Measurements from ENCODE around the gene PTPRM.

Gene PTPRM

DNA sequence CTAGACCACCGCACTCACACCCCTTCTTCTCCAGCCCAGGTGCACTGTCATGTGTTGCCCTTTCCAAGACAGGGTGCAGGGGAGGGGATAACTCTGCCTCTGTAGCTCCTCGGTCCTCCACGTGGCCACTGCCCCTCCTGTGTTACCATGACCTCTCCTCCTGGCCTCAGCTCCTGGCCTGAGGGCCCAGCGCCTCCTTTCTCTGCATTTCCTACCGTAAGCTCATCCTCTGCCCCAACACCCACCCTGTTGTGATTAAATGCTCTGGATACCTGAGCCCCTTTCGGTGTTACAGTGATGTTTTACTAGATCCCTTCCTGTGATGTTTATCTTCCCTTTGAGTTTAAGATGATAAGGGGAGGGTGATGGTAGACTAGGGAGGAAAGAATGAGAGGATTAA lies 242.3 kb downstream of the PTPRM start:
- no peak for DNase-seq (ENCODE audit: low read depth)

DNA sequence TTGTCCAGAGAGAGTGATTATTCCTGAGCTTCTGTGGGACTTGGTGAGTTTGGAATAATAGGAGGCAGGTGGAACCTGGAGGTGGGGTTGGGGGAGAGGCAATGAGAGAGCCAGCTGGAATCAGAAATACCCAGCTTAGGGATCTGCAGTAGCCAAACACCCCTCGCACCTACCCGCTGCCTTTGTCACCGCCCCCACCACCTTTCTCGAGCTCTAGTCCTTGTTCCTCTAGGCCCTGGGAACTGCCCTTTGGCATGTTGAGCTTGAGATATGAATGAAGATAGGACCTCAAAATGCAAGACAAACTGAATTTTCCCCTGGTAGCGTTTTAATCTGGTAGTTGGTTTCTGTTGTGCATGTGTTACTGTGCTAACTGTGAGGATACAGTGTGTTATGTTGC lies 242.9 kb downstream of the PTPRM start:
- no peak for DNase-seq (ENCODE audit: low read depth)

DNA sequence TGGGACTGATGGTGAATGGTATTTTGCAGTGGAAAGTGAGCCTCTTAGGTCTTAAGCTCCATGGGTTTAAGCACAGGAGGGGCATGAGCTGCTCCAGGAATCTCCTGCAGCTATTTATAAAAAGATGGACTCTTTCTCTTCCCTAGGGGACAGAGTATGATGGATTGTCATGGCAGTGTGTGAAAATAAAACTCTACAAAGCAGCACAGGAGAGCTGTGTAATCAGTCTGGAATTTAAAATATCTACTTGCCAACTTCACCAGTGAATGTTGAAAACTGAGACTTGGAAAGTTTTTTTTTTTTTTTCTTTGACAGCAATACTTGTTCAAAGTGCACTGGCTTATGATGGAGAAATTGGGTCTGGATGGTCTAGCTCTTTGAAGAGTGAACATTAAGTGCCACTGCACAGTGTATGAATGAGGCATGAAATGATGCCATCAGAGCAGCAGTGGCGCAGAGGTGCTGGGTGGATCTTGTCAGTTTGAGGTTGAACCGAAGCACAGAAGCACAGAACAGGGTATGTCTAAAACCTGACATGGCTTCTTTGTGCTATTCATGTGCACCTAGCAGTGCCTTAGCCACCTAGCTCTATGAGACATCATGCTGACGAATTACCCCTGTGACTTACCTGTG lies 245.4 kb downstream of the PTPRM start:
- no peak for DNase-seq (ENCODE audit: low read depth)

DNA sequence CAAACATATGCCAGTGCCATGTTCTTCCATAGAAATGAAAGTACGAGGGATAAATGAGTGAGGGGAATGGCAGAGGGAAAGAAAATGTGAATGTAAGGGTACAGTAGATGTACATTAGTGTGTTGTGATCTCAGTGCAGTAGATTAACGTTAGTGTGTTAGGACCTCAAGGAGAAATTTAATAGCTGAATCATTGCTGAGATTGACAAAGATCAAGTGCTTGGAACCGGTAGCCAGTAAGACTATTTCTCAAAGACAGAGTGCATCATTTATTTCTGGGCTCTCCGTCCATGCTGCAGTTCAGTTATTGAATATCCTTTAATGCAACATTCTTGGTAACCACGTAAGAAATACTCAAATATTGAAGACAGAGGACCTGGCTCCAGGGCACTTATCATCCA lies 246.0 kb downstream of the PTPRM start:
- no peak for DNase-seq (ENCODE audit: low read depth)

DNA sequence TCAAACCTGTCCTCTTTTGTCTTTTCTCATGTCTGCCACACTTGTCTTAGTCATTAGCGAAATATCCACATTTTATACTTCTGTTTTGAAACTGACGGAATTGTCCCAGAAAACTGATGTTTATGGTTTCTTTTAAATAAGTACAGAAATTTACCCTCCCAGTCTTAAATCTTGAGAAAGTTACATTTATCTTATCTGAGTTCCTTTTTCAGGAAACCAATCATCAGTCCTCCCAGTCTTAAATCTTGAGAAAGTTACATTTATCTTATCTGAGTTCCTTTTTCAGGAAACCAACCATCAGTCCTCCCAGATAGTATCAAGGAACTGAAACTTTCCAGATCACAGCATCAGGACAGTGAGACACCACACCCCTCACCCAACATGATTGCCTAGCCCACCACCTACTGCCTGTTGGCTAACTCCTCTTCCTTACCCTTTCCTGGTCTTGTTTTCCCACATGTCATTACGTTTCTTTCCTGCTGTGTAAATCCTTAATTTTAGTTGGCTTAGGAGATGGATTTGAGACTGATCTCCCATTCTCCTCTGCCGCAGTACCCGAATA lies 247.7 kb downstream of the PTPRM start:
- DNase-seq (ENCODE audit: low read depth): no peak

DNA sequence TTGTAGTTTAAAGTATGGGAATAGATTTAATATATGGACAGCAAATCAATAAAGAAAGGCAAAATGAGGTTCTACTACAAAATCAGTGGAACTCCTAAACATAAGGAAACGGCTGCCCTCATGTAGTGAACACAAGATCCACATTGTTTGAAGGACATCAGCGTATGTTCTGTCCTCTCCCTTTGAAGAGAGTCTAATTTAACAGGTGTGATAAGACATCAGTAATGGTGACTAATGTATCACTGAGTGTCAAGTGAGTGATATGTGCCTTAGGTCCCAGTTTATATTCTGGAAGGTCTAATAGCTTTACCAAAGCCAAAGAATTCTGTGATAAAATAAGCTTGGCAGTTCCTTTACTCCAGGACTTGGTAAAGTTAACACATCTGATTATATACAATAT lies 248.7 kb downstream of the PTPRM start:
- no peak for DNase-seq (ENCODE audit: low read depth)

DNA sequence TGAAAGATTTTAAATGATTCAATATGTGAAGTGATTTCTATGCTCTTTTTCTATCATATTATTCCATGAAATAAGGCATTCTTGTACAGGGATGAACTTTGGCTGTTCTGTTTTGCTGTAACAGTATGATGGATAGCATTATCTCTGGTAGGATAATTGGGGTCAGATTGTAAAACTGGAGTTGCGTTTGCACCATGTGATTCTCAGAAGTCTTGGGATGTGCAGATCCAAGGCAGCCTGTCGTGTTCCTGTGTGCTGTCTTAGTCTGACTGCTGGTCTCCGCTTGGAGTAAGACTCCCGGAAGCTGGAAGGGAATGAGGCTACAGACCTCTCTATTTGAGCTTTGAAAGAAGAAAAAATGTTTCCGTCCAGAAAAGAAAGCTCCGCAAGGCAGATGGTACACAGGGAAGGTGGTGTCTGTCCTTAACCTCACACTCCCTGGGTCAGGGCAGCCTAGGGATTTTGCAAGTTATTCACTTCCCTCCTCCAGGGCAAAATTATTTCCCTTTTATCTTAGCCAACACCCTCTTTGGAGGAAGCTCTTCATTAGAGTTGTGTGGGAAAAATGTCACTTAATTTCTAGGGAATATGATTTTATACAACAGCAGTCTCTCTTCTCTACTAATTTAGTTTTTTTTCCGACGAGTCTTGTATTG lies 250.6 kb downstream of the PTPRM start:
- no peak for DNase-seq (ENCODE audit: low read depth)

DNA sequence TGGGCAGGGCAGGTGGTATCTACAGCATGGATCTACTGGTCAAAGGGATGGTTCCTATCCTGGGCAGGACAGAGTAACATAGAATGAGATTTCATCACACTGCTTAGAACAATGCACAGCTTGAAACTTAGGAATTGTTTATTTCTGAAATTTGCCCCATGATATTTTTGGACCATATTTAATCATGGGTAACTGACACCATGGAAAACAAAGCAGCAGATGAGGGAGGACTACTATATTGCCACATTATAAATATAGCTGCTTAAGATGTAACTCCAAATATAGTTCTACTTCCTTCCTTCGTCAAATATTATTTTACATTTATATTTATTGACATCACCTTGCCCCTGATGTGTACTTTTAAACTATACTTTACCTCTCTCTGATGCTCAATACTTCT lies 254.7 kb downstream of the PTPRM start:
- no peak for DNase-seq (ENCODE audit: low read depth)

DNA sequence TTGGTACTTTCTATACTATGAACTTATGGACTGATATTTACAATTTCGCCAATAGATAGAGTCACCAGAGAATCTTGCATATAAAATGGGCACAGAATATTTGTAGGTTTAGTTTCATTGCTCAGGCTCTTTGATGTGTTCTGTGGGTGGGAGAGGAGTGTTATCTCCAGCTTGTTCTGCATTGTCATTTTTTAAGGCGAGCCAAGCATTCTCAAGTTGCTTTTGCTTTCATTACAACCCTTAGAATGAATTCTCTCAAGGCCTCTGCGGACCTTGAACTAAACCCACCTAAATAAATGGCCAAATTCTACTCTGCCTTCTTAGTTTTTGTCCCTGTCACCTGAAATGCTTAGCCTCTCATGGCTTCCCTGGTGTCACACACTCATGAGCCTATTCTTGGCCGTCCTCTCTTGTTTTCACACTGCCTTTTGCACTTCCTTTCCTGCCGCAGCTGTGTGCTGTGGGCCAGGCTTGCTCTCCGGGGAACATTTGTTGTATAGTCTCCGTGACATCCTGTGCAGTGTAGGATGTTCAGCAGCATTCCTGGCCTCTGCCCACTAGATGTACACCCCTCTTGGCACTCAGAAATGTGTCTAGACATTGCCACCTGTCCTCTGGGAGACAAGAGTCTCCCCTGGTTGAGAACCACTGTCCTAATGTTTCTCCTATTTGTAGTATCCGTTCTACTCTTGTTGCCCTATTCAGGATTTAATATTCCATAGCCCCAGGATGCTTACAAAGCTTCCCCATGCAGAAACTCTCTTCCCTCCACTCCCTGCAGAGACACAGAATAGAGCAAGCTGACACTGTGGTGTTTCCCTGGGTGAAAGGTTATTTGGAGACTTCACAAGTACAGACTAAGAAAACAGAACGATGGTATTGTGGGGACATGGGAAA lies 255.6 kb downstream of the PTPRM start:
- no peak for DNase-seq (ENCODE audit: low read depth)

DNA sequence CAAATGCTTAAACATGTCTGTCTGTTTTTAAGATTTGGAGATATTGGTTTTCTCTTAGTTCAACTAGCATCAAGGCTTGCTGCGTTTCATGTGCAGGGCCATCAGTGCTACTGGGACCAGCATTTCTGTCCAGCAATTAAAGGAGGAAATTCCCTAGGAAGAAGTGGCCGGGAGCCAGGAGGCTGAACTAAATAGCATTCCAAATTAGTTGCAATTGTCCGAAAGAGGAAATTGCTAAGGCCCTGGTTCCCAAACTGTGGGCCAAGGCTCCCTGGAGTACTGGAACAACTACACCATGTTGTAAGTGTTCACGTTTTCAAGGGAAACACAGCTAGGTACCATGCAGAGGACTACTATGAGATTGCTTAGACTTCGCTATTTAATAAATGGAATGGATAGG lies 257.9 kb downstream of the PTPRM start:
- DNase-seq (ENCODE audit: low read depth): no peak

DNA sequence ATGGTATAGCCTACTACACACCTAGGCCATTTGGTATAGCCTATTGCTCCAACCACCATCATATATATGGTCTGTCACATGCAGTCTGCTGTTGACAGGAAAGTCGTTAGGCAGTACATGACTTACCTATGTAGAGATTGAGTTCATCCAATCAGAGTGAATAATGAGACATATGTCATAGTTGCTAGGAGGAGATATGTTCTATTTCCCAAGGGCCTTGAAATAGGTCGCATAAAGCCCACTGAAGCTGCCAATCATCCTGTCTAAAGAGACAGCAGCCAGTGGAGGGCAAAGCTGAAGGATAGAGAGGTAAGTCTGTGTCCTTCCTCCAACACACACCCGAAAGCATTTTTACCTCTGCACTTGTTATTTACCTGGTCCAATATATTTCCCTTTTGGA lies 263.4 kb downstream of the PTPRM start:
- DNase-seq (ENCODE audit: low read depth): no peak

DNA sequence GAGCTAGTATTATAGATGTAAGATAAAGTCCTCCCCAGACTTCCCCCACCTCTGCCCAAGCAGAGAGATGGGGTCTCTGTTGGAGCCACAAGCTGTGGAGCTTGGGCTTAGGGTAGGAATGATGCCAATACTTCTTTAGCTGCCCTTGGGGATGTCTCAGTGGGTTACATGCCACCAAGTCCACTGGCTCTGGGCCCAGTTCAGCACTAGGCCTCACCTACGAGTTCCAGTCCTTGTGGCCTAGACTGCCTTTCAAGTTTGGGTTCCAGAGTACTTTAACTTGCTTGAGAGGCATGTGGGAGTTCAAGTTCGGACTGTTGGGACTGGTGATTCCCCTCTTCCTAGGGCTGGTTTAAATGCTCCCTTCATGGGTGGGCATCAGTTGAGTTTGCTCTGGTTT lies 272.4 kb downstream of the PTPRM start:
- no peak for DNase-seq (ENCODE audit: low read depth)

DNA sequence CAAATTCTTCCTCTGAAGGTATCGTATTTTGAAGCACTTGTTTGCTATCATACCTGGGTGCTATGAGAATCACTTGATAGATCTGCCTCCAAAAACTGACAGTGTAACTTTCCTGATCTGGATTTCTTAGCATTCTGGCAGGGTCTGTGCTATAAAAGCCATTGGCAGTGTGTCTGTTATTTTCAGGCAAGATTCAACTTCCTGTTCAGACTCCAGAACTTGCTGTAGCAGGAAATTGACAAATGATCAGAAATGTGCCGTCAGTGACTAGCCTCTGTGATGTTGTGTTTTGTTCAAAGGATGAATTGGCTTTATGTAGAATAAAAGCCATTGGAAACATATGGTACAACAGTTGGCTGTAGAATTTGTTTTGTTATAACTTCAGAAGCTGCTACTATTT lies 273.3 kb downstream of the PTPRM start:
- no peak for DNase-seq (ENCODE audit: low read depth)

DNA sequence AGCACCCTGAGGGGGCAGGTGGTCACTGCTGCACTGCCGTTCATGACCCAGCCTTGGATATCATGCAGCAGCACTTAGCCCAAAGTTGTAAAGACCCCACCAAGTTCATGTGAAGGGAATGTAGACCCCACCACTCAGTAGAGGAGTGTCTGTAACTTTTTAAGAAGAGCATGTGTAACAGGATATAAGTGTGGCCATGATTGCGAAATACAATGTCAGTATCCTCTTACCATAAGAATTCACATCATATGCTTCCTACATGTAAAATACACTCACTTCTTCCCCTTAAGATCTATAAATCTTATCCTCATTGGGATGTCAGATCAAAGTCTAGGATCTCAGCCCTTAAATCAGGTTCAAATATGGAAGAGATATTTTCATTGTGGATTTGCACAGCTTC lies 276.9 kb downstream of the PTPRM start:
- DNase-seq (ENCODE audit: low read depth): no peak

DNA sequence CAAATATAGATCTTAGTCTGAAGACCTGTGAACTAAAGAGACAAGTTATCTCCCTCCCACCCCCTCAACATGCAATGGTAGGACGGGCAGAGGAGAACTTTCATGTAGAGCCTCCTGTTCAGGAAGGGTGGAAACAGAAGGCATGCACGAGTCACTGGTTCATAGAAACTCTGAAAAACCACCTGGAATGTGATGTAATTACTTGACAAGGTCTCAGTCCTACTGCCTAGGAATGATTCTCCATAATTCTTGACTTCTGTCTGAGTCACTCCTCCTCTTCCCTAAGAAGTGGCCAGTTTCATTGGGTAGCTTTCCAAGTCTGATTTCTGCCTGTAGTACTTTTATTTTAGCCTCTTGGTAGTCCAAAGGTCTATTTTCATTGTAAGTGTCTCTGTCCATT lies 277.3 kb downstream of the PTPRM start:
- DNase-seq (ENCODE audit: low read depth): no peak

DNA sequence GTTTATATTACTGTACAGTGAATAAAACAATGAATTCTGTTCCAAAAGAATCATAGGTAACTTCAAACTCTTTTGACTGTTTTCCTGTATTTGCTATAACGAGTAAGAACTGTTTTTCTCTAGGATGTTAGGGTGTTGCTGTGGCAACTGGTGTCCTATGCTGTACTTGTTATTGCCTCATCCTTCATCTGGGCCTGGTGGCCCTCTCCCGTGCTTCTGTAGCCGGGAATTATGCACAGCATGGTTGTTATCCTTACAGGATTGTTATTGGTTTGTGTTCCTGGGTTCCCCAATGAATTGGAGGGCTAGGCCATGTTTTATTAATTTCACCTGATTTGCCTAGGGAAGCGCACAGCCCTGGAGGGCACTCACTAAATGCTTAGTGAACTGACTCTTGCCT lies 279.2 kb downstream of the PTPRM start:
- DNase-seq (ENCODE audit: low read depth): no peak

DNA sequence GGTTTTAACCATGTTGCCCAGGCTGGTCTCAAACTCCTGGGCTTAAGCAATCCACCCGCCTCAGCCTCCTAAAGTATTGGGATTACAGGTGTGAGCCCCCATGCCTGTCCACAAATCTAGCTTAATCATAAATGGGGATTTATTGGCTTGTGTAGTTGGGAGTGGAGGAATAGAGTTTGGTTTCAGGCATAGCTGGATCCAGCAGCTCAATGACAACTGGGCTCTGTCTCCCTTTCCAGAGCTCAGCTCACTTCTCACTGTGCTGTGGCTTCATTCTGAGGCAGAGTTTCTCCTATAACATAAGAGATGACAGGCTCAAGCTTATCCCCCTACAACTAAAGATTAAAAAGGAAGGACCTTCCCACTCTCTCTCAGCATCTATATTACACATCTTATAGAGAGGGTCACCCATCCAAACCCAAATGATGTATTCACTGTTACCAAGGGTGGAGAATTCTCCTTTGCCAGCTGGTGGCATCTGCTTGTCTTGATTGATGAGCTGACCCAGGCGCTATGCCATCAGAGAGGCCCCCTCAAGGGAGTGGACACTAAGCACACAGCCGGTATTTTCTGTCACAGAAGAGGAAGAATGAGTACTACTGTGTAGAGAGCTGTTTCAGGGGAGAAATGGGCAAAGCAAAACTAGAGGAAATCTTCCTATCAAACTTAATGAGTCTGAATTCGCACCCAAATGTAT lies 280.4 kb downstream of the PTPRM start:
- DNase-seq (ENCODE audit: low read depth): no peak

DNA sequence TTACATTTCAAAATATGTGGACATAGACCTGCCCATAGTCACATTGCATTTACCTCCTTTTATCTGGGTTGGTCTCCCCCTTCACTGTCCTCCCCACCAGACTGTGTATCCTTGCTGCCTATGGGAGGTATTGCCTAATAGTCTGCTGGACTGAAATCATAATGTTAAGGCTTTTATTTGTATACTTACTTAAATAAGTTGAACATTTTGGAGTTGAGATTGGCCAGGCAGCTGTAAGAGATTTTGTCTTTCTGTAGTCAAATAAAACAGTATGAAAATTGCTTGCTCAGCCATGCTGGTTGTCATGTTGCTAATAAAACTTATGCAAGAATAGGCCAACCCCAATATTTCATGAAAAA lies 280.9 kb downstream of the PTPRM start:
- DNase-seq (ENCODE audit: low read depth): no peak

DNA sequence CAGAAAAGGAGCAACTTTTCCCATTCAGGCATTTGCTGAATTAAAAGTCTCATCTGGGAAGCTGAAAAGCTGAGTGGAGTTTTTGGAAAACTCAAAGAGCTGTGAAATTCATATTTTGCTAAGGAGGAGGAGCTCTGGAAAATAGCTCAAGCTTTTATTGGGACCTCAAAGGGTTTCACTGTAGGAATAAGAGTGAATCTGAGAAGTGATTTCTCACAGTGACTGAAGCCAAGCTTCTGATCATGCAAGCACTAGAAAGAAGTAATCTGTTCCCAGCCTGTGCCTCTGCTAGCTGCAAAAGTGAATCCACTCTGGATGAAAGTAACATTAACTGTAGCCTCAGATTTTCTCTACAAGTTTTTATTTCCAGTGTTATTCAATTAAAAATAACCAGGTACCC lies 283.3 kb downstream of the PTPRM start:
- DNase-seq (ENCODE audit: low read depth): no peak

DNA sequence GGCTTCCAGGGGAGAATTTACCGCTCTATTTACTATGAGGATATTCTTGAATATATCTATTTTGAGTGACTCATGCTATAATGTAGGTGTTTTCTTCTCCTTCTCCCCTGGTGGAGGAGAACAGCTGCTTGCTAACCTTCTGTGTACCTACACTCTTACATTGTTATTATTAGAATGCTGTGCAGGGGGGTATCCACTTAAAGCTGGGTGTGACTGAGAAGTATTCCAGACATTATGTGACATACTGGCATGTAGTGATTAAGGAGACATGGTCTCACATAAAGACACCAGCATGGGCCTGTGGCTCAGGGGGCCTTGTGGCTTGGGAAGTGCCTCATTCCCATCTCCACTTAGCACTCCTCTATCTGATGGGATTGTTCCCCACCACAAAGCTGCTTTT lies 287.9 kb downstream of the PTPRM start:
- DNase-seq (ENCODE audit: low read depth): no peak

DNA sequence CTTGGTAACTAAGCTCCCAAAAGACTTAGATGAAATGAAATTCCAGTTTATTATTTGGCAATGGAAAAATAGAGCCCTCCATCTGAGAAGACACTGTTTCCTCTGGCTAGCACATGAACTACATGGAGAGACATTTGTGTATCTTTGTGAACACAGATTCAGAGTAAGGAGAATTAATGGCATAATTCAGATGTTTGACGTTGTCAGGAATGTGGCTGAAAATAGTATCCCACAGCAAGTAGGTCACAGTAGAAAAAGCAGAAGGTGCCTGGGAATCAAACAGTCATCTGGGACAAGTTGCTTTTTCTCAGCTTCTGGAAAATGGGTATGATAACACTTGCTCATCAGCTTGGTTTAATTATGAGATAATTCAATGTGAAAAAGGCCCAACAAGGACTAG lies 288.6 kb downstream of the PTPRM start:
- DNase-seq (ENCODE audit: low read depth): no peak

DNA sequence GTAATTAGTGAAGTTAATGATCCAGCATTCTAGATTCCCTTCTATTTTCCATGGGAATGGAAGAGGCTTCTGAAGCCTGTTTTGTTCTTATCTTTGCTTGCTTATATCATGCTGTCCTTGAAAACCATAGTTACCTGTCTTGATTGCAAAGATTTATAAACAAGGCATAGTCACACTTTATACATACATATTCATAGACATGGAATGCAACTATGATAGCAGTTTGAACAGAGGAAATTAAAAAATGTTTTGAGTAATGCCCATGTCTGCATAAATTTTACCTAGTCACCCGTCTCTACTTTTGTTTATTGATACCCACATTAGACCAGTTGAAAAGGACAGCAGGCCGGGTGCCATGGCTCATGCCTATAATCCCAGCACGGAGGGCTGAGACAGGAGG lies 289.0 kb downstream of the PTPRM start:
- no peak for DNase-seq (ENCODE audit: low read depth)

DNA sequence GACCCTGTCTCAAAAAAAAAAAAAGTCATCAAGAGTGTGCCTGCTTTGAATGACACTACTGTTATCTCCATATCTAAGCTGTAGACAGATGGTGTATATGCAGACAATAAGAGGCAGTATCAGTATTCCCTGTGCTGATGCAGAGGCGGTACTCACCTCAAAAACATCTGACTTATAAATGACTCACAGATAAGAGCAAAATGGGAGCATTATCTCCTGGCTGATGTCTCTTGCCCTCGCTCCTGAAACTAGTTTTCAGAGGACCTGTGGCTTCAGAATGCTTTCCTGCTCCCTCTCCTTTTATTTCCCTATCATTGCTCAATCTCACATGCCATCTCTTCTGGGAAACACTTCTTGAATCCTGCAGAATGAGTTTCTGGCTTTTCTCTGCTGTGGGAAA lies 289.6 kb downstream of the PTPRM start:
- no peak for DNase-seq (ENCODE audit: low read depth)

Data from activated T-helper 9 cell treated with anti-CD3 and anti-CD28 coated beads, Interleukin-2, amount 50 U/mL, for 16 hours (primary cell).